ENCODE data around the gene YBEY. TPM values are rescaled to one million over a fixed set of nuclear protein-coding genes. Genes with fewer than 3 reads are reported as not detected.

YBEY gene
- total RNA-seq, 2 experiments from 2014 or later, result 18.3 to 23.5 TPM

DNA sequence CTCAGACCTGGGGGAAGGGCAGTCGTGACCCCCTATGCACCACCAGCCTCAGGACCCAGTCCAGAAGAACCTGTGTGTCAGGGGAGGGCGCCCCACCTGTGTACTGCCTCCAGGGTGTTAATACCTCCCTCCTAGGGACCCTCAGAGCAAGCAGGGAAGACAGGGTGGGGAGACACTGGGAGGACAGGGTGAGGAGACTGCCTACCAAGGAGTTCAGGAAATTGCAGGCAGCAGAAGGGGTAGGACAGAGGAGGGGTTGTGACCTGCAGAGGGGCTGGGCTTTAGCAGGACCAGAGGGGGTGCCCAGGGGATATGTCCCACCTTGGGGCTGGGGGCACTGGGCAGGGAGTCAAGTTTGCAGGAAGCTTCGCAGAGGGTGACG, 32.3 kb downstream of the YBEY start:
- peaks cover 49% of the 10 kb centered on the region for H3K79me2 ChIP-seq (ENCODE audit: insufficient read depth, low read depth, low read length)
- H3K36me3 ChIP-seq (ENCODE audit: insufficient read depth, low read length), result peaks cover 95% of the 10 kb centered on the region
- no peaks in the 10 kb centered on the region for H3K9me3 ChIP-seq (ENCODE audit: low read length)
- POLR2A ChIA-PET, result no interaction called here
- H2AFZ ChIP-seq (ENCODE audit: low read length), result no peak overlapping the region
- no peaks in the 10 kb centered on the region for H3K9me2 ChIP-seq (ENCODE audit: insufficient read depth, low read length)
- DNase-seq (ENCODE audit: low spot score), result no peak
- no TSS peak for BruUV-seq (replicated peaks)
- H3K4me1 ChIP-seq (ENCODE audit: insufficient read depth, low read length, poor library complexity, severe bottlenecking), result peaks cover 19% of the 10 kb centered on the region
- peaks cover 25% of the 10 kb centered on the region for H4K20me1 ChIP-seq (ENCODE audit: insufficient read depth, low read length)
- CTCF ChIA-PET (ENCODE audit: unreplicated experiment), result no interaction called here
- H3K4me2 ChIP-seq (ENCODE audit: low read length), result no peak overlapping the region
- TF ChIP-seq, protein P1, sequence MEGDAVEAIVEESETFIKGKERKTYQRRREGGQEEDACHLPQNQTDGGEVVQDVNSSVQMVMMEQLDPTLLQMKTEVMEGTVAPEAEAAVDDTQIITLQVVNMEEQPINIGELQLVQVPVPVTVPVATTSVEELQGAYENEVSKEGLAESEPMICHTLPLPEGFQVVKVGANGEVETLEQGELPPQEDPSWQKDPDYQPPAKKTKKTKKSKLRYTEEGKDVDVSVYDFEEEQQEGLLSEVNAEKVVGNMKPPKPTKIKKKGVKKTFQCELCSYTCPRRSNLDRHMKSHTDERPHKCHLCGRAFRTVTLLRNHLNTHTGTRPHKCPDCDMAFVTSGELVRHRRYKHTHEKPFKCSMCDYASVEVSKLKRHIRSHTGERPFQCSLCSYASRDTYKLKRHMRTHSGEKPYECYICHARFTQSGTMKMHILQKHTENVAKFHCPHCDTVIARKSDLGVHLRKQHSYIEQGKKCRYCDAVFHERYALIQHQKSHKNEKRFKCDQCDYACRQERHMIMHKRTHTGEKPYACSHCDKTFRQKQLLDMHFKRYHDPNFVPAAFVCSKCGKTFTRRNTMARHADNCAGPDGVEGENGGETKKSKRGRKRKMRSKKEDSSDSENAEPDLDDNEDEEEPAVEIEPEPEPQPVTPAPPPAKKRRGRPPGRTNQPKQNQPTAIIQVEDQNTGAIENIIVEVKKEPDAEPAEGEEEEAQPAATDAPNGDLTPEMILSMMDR (conservative IDR thresholded peaks at IDR 0.05; ENCODE audit: low read length), result no peak
- TF ChIP-seq EZH2phosphoT487 (IDR thresholded peaks at IDR 0.05; ENCODE audit: borderline replicate concordance, low read depth, low read length), result no peak
- no peak overlapping the region for H3K27ac ChIP-seq (ENCODE audit: low read depth, low read length, poor library complexity, severe bottlenecking)
- no peak overlapping the region for H3K4me3 ChIP-seq (ENCODE audit: low read depth, low read length, poor library complexity, severe bottlenecking)
- intact Hi-C loops (cut with micrococcal nuclease; ENCODE audit: unreplicated experiment), result no loop called here

- peaks cover 51% of the 10 kb centered on the region for H3K79me2 ChIP-seq (ENCODE audit: insufficient read depth, low read depth, low read length)
- H3K4me1 ChIP-seq (ENCODE audit: insufficient read depth, low read length, poor library complexity, severe bottlenecking), result peaks cover 19% of the 10 kb centered on the region
- no peaks in the 10 kb centered on the region for H3K9me2 ChIP-seq (ENCODE audit: insufficient read depth, low read length)
- H3K9me3 ChIP-seq (ENCODE audit: low read length), result no peaks in the 10 kb centered on the region
- intact Hi-C loops (cut with micrococcal nuclease; ENCODE audit: unreplicated experiment), result no loop called here
- peaks cover 25% of the 10 kb centered on the region for H4K20me1 ChIP-seq (ENCODE audit: insufficient read depth, low read length)
- TF ChIP-seq, protein P1 (conservative IDR thresholded peaks at IDR 0.05; ENCODE audit: low read length), result no peak
- no peak for TF ChIP-seq EZH2phosphoT487 (IDR thresholded peaks at IDR 0.05; ENCODE audit: borderline replicate concordance, low read depth, low read length)
- no peak overlapping the region for H3K27ac ChIP-seq (ENCODE audit: low read depth, low read length, poor library complexity, severe bottlenecking)
- no TSS peak for BruUV-seq (replicated peaks)
- ChIA-PET CTCF (ENCODE audit: unreplicated experiment) (no interaction called here), POLR2A (no interaction called here)
- no peak overlapping the region for H2AFZ ChIP-seq (ENCODE audit: low read length)
- H3K4me2 ChIP-seq (ENCODE audit: low read length), result no peak overlapping the region
- peaks cover 88% of the 10 kb centered on the region for H3K36me3 ChIP-seq (ENCODE audit: insufficient read depth, low read length)
- no peak for DNase-seq (ENCODE audit: low spot score)
- H3K4me3 ChIP-seq (ENCODE audit: low read depth, low read length, poor library complexity, severe bottlenecking), result no peak overlapping the region
Measured at GRCh38 chr21:46319186-46319585, 33.0 kb downstream of the YBEY start.

GRCh38 chr21:46320331-46320801, 34.2 kb downstream of the YBEY start:
- Histone ChIP-seq H3K27ac (ENCODE audit: low read depth, low read length, poor library complexity, severe bottlenecking) (no peak overlapping the region), H3K36me3 (ENCODE audit: insufficient read depth, low read length) (peaks cover 76% of the 10 kb centered on the region), H3K4me1 (ENCODE audit: insufficient read depth, low read length, poor library complexity, severe bottlenecking) (peaks cover 19% of the 10 kb centered on the region), H3K4me3 (ENCODE audit: low read depth, low read length, poor library complexity, severe bottlenecking) (peak overlapping the region; percentile 86), H2AFZ (ENCODE audit: low read length) (no peak overlapping the region), H3K79me2 (ENCODE audit: insufficient read depth, low read depth, low read length) (peaks cover 58% of the 10 kb centered on the region), H3K9me2 (ENCODE audit: insufficient read depth, low read length) (no peaks in the 10 kb centered on the region), H4K20me1 (ENCODE audit: insufficient read depth, low read length) (peaks cover 25% of the 10 kb centered on the region), H3K4me2 (ENCODE audit: low read length) (peak overlapping the region; percentile 80), H3K9me3 (ENCODE audit: low read length) (no peaks in the 10 kb centered on the region)
- TF ChIP-seq, protein P1 (conservative IDR thresholded peaks at IDR 0.05; ENCODE audit: low read length), result no peak
- TF ChIP-seq EZH2phosphoT487 (IDR thresholded peaks at IDR 0.05; ENCODE audit: borderline replicate concordance, low read depth, low read length), result no peak
- intact Hi-C loops (cut with micrococcal nuclease; ENCODE audit: unreplicated experiment), result no loop called here
- ChIA-PET CTCF (ENCODE audit: unreplicated experiment) (no interaction called here), POLR2A (no interaction called here)
- no TSS peak for BruUV-seq (replicated peaks)
- DNase-seq (ENCODE audit: low spot score), result peak; percentile 33
